HEK293 (cell line): Measurements from ENCODE around the gene LHFPL2.

Experiments used
- GLI2 ChIP-seq: fragments of 450-650 bp; formaldehyde crosslinking; IDR thresholded peaks from 2 replicates; pipeline ENCODE4; 2017; ENCODE audit warnings: missing biosample characterization, missing genetic modification characterization, low read depth, borderline replicate concordance
- KLF17 ChIP-seq: fragments of 450-650 bp; formaldehyde crosslinking; IDR thresholded peaks from 2 replicates; pipeline ENCODE4 v1.5.1; 2016; ENCODE audit warnings: missing biosample characterization, missing genetic modification characterization
- PRDM4 ChIP-seq: fragments of 450-650 bp; formaldehyde crosslinking; IDR thresholded peaks from 2 replicates; pipeline ENCODE4 v1.5.1; 2017; ENCODE audit warnings: missing biosample characterization, missing genetic modification characterization
- SCRT2 ChIP-seq: fragments of 450-650 bp; formaldehyde crosslinking; IDR thresholded peaks from 2 replicates; pipeline ENCODE4 v1.5.1; 2016; ENCODE audit warnings: missing biosample characterization, missing genetic modification characterization
- YY1 ChIP-seq: fragments of 450-650 bp; formaldehyde crosslinking; IDR thresholded peaks from 2 replicates; pipeline ENCODE4 v1.5.1; 2018; ENCODE audit warnings: missing biosample characterization, missing genetic modification characterization
- ZFP37 ChIP-seq: fragments of 450-650 bp; formaldehyde crosslinking; IDR thresholded peaks from 2 replicates; pipeline ENCODE4 v1.5.1; 2016; ENCODE audit warnings: missing biosample characterization, missing genetic modification characterization
- ZFP69B ChIP-seq: fragments of 450-650 bp; formaldehyde crosslinking; IDR thresholded peaks from 2 replicates; pipeline ENCODE4 v1.5.1; 2016; ENCODE audit warnings: missing biosample characterization, missing genetic modification characterization
- ZNF24 ChIP-seq: fragments of 450-650 bp; formaldehyde crosslinking; IDR thresholded peaks from 2 replicates; pipeline ENCODE4 v1.5.1; 2016; ENCODE audit warnings: missing biosample characterization, missing genetic modification characterization
- ZNF335 ChIP-seq: fragments of 450-650 bp; formaldehyde crosslinking; conservative IDR thresholded peaks from 2 replicates; pipeline ENCODE4 v1.5.1; 2016; ENCODE audit warnings: missing biosample characterization, missing genetic modification characterization
- ZNF341 ChIP-seq: fragments of 450-650 bp; formaldehyde crosslinking; IDR thresholded peaks from 2 replicates; pipeline ENCODE4; 2016; ENCODE audit warnings: low read depth, missing biosample characterization, missing genetic modification characterization
- ZNF362 ChIP-seq: fragments of 450-650 bp; formaldehyde crosslinking; IDR thresholded peaks from 2 replicates; pipeline ENCODE4 v1.5.1; 2016; ENCODE audit warnings: missing biosample characterization, missing genetic modification characterization
- ZNF549 ChIP-seq: fragments of 450-650 bp; IDR thresholded peaks from 2 replicates; pipeline ENCODE4 v1.5.1; 2018; ENCODE audit warnings: missing biosample characterization, missing genetic modification characterization, mild to moderate bottlenecking, inconsistent platforms, moderate library complexity
- ZNF558 ChIP-seq: fragments of 450-650 bp; formaldehyde crosslinking; IDR thresholded peaks from 2 replicates; pipeline ENCODE4 v1.5.1; 2016; ENCODE audit warnings: missing biosample characterization, missing genetic modification characterization
- ZNF626 ChIP-seq: fragments of 450-650 bp; sonication (Bioruptor Pico); formaldehyde crosslinking; IDR thresholded peaks from 2 replicates; pipeline ENCODE4 v1.5.1; 2018; ENCODE audit warnings: missing biosample characterization, missing genetic modification characterization, inconsistent platforms
- ZSCAN18 ChIP-seq: fragments of 450-650 bp; formaldehyde crosslinking; IDR thresholded peaks from 2 replicates; pipeline ENCODE4 v1.5.1; 2016; ENCODE audit warnings: missing biosample characterization, missing genetic modification characterization
- TF ChIP-seq, protein P1 (sequence below): fragments of 450-650 bp; formaldehyde crosslinking; IDR thresholded peaks from 2 replicates; pipeline ENCODE4 v1.5.1; 2016; ENCODE audit warnings: missing biosample characterization, missing genetic modification characterization, borderline replicate concordance
- TF ChIP-seq, protein P2 (sequence below): fragments of 450-650 bp; formaldehyde crosslinking; conservative IDR thresholded peaks from 2 replicates; pipeline ENCODE4 v1.5.1; 2016; ENCODE audit warnings: low read depth, missing biosample characterization, missing genetic modification characterization
- TF ChIP-seq, protein P3 (sequence below): fragments of 450-650 bp; formaldehyde crosslinking; IDR thresholded peaks from 2 replicates; pipeline ENCODE4 v1.5.1; 2016; ENCODE audit warnings: missing biosample characterization, missing genetic modification characterization

LHFPL2 gene

DNA sequence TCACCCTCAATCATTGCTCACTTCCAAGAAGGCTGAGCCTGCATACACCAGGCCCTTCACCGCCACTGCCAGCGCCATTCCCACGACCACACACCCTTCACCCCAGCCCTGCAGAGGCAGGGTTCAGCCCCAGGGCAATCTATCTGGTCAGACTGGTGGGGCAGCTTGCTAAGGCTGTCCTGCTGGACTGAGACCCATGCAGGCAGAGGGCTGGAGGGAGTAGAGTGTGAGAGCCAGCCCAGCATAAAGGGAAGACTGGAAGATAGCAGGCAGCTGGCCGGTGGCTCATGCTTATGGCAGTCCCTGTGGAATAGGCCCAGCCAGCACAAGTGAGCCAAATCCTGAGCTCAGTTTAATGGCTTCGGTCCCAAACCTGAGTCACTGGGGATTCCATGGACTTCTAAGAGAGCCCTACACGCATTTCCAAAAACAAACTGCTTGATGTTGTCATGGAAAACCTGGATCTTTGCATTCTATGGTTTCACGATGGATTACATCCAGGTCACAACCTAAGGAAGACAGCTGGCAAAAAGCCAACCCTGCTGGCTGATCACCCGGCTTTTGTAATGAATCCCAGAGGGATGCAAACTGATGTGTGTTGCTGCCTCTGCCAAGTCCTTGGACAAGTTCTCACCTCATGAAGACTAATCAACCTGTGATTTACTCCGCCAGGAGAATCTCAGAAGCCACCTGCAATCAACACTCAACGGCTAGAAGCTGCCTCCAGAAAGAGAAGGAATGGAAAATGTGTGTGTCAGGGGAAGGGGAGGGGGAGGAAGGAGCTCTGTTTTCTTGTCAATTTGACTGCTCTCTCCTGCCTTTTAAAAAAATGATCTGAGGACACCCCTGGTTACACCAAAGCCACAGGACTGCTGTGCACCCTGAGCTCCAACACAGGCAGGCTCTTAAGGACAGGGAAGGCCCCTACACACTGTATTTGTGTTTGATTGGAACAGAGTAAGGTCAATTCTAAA, 143.6 kb downstream of the LHFPL2 start (continued):
- TF ChIP-seq, protein P1, sequence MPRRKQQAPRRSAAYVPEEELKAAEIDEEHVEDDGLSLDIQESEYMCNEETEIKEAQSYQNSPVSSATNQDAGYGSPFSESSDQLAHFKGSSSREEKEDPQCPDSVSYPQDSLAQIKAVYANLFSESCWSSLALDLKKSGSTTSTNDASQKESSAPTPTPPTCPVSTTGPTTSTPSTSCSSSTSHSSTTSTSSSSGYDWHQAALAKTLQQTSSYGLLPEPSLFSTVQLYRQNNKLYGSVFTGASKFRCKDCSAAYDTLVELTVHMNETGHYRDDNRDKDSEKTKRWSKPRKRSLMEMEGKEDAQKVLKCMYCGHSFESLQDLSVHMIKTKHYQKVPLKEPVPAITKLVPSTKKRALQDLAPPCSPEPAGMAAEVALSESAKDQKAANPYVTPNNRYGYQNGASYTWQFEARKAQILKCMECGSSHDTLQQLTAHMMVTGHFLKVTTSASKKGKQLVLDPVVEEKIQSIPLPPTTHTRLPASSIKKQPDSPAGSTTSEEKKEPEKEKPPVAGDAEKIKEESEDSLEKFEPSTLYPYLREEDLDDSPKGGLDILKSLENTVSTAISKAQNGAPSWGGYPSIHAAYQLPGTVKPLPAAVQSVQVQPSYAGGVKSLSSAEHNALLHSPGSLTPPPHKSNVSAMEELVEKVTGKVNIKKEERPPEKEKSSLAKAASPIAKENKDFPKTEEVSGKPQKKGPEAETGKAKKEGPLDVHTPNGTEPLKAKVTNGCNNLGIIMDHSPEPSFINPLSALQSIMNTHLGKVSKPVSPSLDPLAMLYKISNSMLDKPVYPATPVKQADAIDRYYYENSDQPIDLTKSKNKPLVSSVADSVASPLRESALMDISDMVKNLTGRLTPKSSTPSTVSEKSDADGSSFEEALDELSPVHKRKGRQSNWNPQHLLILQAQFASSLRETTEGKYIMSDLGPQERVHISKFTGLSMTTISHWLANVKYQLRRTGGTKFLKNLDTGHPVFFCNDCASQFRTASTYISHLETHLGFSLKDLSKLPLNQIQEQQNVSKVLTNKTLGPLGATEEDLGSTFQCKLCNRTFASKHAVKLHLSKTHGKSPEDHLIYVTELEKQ: peak; percentile 75; the same call in 1 of the 2 replicates
- TF ChIP-seq ZNF335 (tag by site-specific recombination) (0 out of 2 replicates have a peak, but pooled peaks have one; percentile 41), GLI2 (0 out of 2 replicates have a peak, but pooled peaks have one; percentile 46), KLF17 (0 out of 2 replicates have a peak, but pooled peaks have one; percentile 38), ZNF341 (peak; percentile 52), YY1 (no peak), ZNF24 (peak; percentile 66), ZNF558 (peak; percentile 65; the same call in 1 of the 2 replicates), ZNF362 (tag by site-specific recombination) (no peak), SCRT2 (no peak; the same call in 1 of the 2 replicates), PRDM4 (tag by site-specific recombination) (peak; percentile 45), ZFP37 (peak; percentile 47; the same call in 1 of the 2 replicates), ZSCAN18 (tag by site-specific recombination) (no peak), ZNF626 (tag by site-specific recombination) (peak; percentile 79; the same call in 1 of the 2 replicates), ZNF549 (tag by site-specific recombination) (peak; percentile 62), ZFP69B (no peak)
- TF ChIP-seq, protein P2, sequence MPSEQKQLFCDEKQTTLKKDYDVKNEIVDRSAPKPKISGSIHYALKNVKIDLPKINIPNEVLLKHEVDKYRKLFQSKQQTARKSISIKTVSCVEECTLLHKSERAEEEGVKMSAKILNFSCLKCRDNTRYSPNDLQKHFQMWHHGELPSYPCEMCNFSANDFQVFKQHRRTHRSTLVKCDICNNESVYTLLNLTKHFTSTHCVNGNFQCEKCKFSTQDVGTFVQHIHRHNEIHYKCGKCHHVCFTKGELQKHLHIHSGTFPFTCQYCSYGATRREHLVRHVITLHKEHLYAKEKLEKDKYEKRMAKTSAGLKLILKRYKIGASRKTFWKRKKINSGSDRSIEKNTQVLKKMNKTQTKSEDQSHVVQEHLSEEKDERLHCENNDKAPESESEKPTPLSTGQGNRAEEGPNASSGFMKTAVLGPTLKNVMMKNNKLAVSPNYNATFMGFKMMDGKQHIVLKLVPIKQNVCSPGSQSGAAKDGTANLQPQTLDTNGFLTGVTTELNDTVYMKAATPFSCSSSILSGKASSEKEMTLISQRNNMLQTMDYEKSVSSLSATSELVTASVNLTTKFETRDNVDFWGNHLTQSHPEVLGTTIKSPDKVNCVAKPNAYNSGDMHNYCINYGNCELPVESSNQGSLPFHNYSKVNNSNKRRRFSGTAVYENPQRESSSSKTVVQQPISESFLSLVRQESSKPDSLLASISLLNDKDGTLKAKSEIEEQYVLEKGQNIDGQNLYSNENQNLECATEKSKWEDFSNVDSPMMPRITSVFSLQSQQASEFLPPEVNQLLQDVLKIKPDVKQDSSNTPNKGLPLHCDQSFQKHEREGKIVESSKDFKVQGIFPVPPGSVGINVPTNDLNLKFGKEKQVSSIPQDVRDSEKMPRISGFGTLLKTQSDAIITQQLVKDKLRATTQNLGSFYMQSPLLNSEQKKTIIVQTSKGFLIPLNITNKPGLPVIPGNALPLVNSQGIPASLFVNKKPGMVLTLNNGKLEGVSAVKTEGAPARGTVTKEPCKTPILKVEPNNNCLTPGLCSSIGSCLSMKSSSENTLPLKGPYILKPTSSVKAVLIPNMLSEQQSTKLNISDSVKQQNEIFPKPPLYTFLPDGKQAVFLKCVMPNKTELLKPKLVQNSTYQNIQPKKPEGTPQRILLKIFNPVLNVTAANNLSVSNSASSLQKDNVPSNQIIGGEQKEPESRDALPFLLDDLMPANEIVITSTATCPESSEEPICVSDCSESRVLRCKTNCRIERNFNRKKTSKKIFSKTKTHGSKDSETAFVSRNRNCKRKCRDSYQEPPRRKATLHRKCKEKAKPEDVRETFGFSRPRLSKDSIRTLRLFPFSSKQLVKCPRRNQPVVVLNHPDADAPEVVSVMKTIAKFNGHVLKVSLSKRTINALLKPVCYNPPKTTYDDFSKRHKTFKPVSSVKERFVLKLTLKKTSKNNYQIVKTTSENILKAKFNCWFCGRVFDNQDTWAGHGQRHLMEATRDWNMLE (tag by site-specific recombination): 0 out of 2 replicates have a peak, but pooled peaks have one; percentile 36
- TF ChIP-seq, protein P3, sequence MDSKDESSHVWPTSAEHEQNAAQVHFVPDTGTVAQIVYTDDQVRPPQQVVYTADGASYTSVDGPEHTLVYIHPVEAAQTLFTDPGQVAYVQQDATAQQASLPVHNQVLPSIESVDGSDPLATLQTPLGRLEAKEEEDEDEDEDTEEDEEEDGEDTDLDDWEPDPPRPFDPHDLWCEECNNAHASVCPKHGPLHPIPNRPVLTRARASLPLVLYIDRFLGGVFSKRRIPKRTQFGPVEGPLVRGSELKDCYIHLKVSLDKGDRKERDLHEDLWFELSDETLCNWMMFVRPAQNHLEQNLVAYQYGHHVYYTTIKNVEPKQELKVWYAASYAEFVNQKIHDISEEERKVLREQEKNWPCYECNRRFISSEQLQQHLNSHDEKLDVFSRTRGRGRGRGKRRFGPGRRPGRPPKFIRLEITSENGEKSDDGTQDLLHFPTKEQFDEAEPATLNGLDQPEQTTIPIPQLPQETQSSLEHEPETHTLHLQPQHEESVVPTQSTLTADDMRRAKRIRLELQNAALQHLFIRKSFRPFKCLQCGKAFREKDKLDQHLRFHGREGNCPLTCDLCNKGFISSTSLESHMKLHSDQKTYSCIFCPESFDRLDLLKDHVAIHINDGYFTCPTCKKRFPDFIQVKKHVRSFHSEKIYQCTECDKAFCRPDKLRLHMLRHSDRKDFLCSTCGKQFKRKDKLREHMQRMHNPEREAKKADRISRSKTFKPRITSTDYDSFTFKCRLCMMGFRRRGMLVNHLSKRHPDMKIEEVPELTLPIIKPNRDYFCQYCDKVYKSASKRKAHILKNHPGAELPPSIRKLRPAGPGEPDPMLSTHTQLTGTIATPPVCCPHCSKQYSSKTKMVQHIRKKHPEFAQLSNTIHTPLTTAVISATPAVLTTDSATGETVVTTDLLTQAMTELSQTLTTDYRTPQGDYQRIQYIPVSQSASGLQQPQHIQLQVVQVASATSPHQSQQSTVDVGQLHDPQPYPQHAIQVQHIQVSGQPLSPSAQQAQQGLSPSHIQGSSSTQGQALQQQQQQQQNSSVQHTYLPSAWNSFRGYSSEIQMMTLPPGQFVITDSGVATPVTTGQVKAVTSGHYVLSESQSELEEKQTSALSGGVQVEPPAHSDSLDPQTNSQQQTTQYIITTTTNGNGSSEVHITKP: peak; percentile 65
